Upper lobe of right lung (tissue), 1 donor: ENCODE data around the gene ERC1. TPM values are rescaled to one million over a fixed set of nuclear protein-coding genes. Genes with fewer than 3 reads are reported as not detected.
A peak's percentile ranks its signal among the peaks of the same experiment; 100 is the strongest.

Source experiments
- ATAC-seq: fragments of 200-7000 bp; cut with Tn5 transposase; one replicate; pipeline ENCODE4 v1.9.1; 2020; ENCODE audit warnings: mild to moderate bottlenecking, moderate library complexity
- DNase-seq: peaks from one replicate; pipeline ENCODE4 v3.0.0-alpha.2; 2020
- H3K27ac ChIP-seq: fragments of 200-600 bp; one replicate; pipeline ENCODE4 v1.8.0; 2022
- H3K27me3 ChIP-seq: fragments of 200-600 bp; one replicate; pipeline ENCODE4 v1.8.0; 2022; ENCODE audit warnings: mild to moderate bottlenecking
- H3K36me3 ChIP-seq: fragments of 200-600 bp; one replicate; pipeline ENCODE4 v1.8.0; 2022
- H3K4me1 ChIP-seq: fragments of 200-600 bp; one replicate; pipeline ENCODE4 v1.8.0; 2022
- H3K4me3 ChIP-seq: fragments of 200-600 bp; one replicate; pipeline ENCODE4 v1.8.0; 2022; ENCODE audit warnings: mild to moderate bottlenecking
- H3K9me3 ChIP-seq: fragments of 200-600 bp; one replicate; pipeline ENCODE4 v1.8.0; 2022
- intact Hi-C: fragments of 100-400 bp; cut with DNase I; formaldehyde crosslinking; loops from one replicate; pipeline ENCODE4 v1.11.0; 2022
- total RNA-seq: library from RNA; stranded (reverse); fragmentation: NEBNext Ultra II Directional; extraction: Animal tissue kit (Norgen Biotek cat#: 25700); gene quantifications from one replicate; pipeline ENCODE4 v1.2.1, GENCODE V29; 2021
- TF ChIP-seq, protein P1 (sequence below): fragments of 200-600 bp; IDR thresholded peaks from one replicate; pipeline ENCODE4 v1.8.0; 2022; ENCODE audit warnings: antibody characterized with exemption
- donor health status: DM: no; HTN: yes; CAD: no; lungs with severe emphysema.

Gene ERC1
- total RNA-seq, 1 donor from 2014 or later, result 54.3 TPM

DNA sequence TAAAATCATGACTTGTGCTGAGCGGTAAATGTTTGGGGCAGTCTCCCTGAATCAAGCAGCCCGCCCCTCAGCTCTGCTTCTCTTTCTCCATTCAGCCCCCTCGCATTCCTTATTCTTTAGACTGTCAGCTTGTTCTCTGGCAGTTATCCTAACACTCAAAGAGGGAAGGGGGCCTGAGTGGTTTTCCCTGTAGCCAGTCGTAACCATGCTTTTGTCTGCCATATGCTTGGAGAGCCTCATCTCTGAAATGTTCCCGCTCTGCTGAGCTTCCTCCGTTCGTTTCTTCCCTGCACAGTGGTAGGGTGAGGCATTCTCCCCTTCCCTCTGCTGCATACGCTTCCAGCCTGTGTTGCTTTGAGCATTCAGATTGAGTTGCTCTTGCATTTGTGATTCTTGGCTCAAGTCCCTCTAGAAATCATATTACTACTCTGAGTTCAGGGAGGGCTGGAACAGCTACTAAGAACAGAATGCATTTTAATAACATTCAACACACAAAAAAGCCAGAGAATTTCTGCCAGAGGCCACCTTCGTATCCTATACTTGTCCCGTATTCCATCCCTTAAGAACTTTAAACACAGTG, 483.6 kb downstream of the ERC1 start:
- Histone ChIP-seq H3K36me3 (no peaks in the 10 kb centered on the region), H3K9me3 (no peaks in the 10 kb centered on the region), H3K27ac (no peak overlapping the region), H3K4me1 (peaks cover 8% of the 10 kb centered on the region), H3K27me3 (no peaks in the 10 kb centered on the region), H3K4me3 (no peak overlapping the region)
- TF ChIP-seq, protein P1, sequence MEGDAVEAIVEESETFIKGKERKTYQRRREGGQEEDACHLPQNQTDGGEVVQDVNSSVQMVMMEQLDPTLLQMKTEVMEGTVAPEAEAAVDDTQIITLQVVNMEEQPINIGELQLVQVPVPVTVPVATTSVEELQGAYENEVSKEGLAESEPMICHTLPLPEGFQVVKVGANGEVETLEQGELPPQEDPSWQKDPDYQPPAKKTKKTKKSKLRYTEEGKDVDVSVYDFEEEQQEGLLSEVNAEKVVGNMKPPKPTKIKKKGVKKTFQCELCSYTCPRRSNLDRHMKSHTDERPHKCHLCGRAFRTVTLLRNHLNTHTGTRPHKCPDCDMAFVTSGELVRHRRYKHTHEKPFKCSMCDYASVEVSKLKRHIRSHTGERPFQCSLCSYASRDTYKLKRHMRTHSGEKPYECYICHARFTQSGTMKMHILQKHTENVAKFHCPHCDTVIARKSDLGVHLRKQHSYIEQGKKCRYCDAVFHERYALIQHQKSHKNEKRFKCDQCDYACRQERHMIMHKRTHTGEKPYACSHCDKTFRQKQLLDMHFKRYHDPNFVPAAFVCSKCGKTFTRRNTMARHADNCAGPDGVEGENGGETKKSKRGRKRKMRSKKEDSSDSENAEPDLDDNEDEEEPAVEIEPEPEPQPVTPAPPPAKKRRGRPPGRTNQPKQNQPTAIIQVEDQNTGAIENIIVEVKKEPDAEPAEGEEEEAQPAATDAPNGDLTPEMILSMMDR, result no peak
- DNase-seq (no peak), ATAC-seq (no peak)
- intact Hi-C loops, result no loop called here

DNA sequence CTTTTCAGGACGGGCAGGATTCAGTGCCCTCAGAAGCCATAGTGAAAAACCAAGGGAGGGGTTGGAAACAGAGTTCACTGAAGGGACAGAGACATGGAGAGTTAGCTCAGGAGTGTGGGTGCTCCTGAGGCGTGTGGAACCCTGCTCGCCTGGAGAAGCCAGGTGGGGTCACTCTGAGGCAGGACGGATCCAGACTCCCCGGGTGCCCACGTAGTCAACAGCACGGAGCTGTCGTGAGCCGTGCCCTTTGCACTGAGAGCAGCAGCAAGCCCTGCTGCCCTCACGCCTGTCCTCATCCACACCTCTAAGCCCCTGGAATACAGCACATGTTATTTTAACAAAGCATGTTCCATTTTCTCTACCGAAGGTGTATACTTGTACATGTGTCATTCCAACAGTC, 488.6 kb downstream of the ERC1 start:
- intact Hi-C loops, result no loop called here
- TF ChIP-seq, protein P1, result no peak
- Histone ChIP-seq H3K4me3 (no peak overlapping the region), H3K4me1 (no peaks in the 10 kb centered on the region), H3K9me3 (no peaks in the 10 kb centered on the region), H3K27ac (no peak overlapping the region), H3K36me3 (no peaks in the 10 kb centered on the region), H3K27me3 (no peaks in the 10 kb centered on the region)
- DNase-seq (no peak), ATAC-seq (no peak)

DNA sequence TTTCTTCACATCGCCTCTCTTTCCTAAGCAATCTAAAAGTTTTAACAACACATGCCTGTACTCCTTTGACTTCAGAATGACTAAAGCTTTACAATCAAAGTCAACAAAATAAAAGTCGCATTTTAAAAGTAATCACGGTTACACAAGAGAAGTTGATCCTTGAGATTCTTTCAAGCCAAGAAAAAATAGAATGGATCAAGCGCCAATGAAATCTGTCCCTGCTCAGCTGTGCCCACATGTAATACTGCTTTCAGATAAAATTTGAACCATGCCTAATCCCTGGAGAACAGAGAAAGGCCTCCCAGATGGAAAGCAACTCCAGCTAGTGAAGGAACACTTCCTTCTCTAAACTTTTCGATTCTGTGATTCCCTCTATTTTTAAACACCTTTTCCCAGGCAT, 490.3 kb downstream of the ERC1 start:
- TF ChIP-seq, protein P1, result no peak
- Histone ChIP-seq H3K36me3 (no peaks in the 10 kb centered on the region), H3K4me1 (no peaks in the 10 kb centered on the region), H3K27ac (no peak overlapping the region), H3K27me3 (no peaks in the 10 kb centered on the region), H3K4me3 (no peak overlapping the region), H3K9me3 (no peaks in the 10 kb centered on the region)
- no peak for DNase-seq
- intact Hi-C loops, result no loop called here
- ATAC-seq, result no peak

DNA sequence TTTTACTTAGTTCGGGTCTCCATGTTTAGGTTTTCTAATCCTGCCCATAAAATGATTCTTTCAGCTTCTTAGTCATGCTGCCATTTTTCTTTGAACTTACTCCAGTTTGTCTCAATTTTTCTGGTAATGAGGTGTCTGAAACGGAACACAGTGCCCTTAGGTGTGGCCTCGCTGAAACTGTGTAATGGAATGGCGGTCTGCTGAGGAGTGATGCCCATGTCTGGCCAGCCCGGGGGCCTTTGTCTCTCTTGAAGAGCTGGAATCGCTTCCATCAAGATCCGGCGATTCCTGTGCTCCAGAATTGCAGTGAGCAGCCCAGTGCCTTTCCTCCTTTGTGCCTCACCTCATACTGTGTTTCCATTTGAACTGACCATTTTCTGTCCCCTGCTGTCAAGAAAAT, 490.9 kb downstream of the ERC1 start:
- Histone ChIP-seq H3K36me3 (no peaks in the 10 kb centered on the region), H3K9me3 (no peaks in the 10 kb centered on the region), H3K27me3 (no peaks in the 10 kb centered on the region), H3K4me3 (no peak overlapping the region), H3K4me1 (no peaks in the 10 kb centered on the region), H3K27ac (no peak overlapping the region)
- intact Hi-C loops, result no loop called here
- TF ChIP-seq, protein P1, result no peak
- DNase-seq, result no peak
- no peak for ATAC-seq

DNA sequence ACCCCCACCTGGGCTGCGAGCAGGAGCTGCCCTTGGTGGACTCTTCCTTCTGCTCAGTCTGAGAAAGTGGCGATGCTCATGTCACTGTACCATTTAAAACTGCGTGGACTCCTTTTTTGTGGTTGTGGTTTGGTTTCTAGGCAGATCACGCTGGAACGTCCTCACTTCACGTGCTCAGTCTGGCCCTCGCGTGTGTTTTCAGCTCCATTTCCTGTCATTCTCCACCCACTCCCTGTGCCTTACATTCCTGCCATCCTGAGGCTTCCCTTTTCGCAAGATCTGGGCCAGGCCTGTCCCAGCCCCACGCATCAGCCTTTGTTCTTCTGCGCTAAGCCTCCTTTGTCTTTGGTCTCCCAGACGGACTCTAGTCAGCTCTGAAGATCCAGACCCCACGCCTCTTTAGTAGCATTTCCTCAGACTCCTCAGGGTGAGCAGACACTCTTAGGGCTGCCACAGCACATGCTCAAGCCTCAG, 497.9 kb downstream of the ERC1 start:
- Histone ChIP-seq H3K27me3 (no peaks in the 10 kb centered on the region), H3K4me1 (no peaks in the 10 kb centered on the region), H3K4me3 (no peak overlapping the region), H3K36me3 (peaks cover 16% of the 10 kb centered on the region), H3K27ac (no peak overlapping the region), H3K9me3 (no peaks in the 10 kb centered on the region)
- TF ChIP-seq, protein P1, result no peak
- intact Hi-C loops, result no loop called here
- ATAC-seq, result peak; percentile 72
- DNase-seq, result no peak
